Activated CD4-positive, alpha-beta T cell treated with anti-CD3 and anti-CD28 coated beads, Interleukin-2, amount 10 ng/mL, durations not matched to agents 7 days and 5 days (primary cell): ENCODE data around the gene GATA2. TPM values are rescaled to one million over a fixed set of nuclear protein-coding genes. Genes with fewer than 3 reads are reported as not detected.
A peak's percentile ranks its signal among the peaks of the same experiment; 100 is the strongest.

Experiments
- CTCF ChIA-PET: fragments of 350-600 bp; sonication (Branson Sonifier 250); formaldehyde crosslinking; loops from one replicate; lab custom pipeline; 2021; ENCODE audit warnings: antibody characterized with exemption; lab: Charles Lee
- POLR2A ChIA-PET: fragments of 350-600 bp; sonication (Branson Sonifier 250); formaldehyde crosslinking; loops from one replicate; lab custom pipeline; 2021; ENCODE audit warnings: antibody characterized with exemption; lab: Charles Lee
- DNase-seq: peaks from one replicate; pipeline ENCODE4 v3.0.0-alpha.2; 2020
- H3K27ac Mint-ChIP-seq: one replicate; pipeline ENCODE4 v1.8.0; 2021; ENCODE audit warnings: mild to moderate bottlenecking, moderate library complexity, mixed read lengths
- H3K27me3 Mint-ChIP-seq: one replicate; pipeline ENCODE4 v1.8.0; 2021; ENCODE audit warnings: mixed read lengths
- H3K36me3 Mint-ChIP-seq: one replicate; pipeline ENCODE4 v1.8.0; 2021; ENCODE audit warnings: low read depth, mixed read lengths
- H3K4me1 Mint-ChIP-seq: one replicate; pipeline ENCODE4 v1.8.0; 2021; ENCODE audit warnings: mixed read lengths
- H3K4me3 Mint-ChIP-seq: one replicate; pipeline ENCODE4 v1.8.0; 2021; ENCODE audit warnings: mild to moderate bottlenecking, moderate library complexity, mixed read lengths
- H3K9me3 Mint-ChIP-seq: one replicate; pipeline ENCODE4 v1.8.0; 2021; ENCODE audit warnings: mixed read lengths
- total RNA-seq, 2 experiments: library from RNA; stranded (reverse); gene quantifications; one replicate each; pipeline ENCODE4 v1.2.3, GENCODE V29; 2021

Gene GATA2
- total RNA-seq, 2 experiments from 2014 or later: not detected

DNA sequence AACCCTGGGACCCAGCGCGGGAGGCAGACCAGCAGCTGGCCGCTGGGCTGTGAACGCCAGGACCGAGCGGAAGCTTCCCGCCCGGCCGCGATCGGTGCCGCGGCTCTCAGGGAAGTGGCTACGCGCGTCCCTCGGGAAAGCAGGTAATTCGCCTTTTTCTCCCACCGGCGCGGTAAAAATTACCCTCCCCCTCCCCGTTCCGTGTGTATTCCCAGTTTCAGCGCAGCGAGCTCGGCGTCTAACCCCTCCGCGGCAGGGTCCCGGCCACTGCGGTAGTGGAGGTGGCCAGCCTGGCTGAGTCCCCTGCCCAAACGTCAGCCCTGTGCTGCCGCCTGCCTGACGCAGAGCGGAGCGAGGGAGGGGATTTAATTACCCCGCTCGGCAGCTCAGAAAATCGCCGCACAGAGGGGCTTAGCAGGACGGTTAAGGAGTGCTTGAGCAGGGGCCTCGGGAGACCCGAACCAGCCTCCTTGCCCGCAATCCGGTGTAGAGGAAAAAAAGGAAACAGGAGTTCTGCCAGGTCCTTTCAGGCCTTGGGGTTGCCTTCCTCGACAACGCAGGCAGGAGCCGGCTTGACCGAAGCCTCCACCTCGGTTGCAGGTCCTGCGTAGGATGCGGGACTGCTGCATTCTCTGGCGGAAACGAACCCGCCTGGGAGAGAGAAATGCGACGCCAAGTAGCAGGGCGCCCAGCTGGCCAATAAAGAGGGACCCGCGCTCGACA is 2.9 kb downstream of the GATA2 start:
- ChIA-PET CTCF (interaction anchor here (0.9 to 1.9 kb wide), 6 partner anchors 9 to 64 kb away, joined by 3 to 5 read pairs (median 3); no protein-coding TSS in a partner anchor), POLR2A (no interaction called here)
- H3K36me3 Mint-ChIP-seq: no peaks in the 10 kb centered on the region
- H3K4me1 Mint-ChIP-seq: peaks cover 20% of the 10 kb centered on the region
- no peak for DNase-seq
- peak overlapping the region; percentile 60 for H3K4me3 Mint-ChIP-seq
- peaks cover 74% of the 10 kb centered on the region for H3K27me3 Mint-ChIP-seq
- no peaks in the 10 kb centered on the region for H3K9me3 Mint-ChIP-seq
- H3K27ac Mint-ChIP-seq: peak overlapping the region; percentile 68

- CTCF ChIA-PET: interaction anchor here (0.9 to 1.9 kb wide), 6 partner anchors 10 to 64 kb away, joined by 3 to 5 read pairs (median 3); no protein-coding TSS in a partner anchor
- H3K4me1 Mint-ChIP-seq: peaks cover 20% of the 10 kb centered on the region
- peaks cover 75% of the 10 kb centered on the region for H3K27me3 Mint-ChIP-seq
- no peaks in the 10 kb centered on the region for H3K36me3 Mint-ChIP-seq
- DNase-seq: no peak
- H3K27ac Mint-ChIP-seq: peak overlapping the region; percentile 68
- POLR2A ChIA-PET: no interaction called here
- peak overlapping the region; percentile 60 for H3K4me3 Mint-ChIP-seq
- no peaks in the 10 kb centered on the region for H3K9me3 Mint-ChIP-seq
Observed at GRCh38 chr3:128489674-128489926, 3.4 kb downstream of the GATA2 start.

GRCh38 chr3:128488991-128489673 is 3.9 kb downstream of the GATA2 start:
- no peak overlapping the region for H3K4me3 Mint-ChIP-seq
- ChIA-PET CTCF (interaction anchor here (0.9 to 1.9 kb wide), 5 partner anchors 10 to 63 kb away, joined by 3 to 5 read pairs (median 3); no protein-coding TSS in a partner anchor), POLR2A (no interaction called here)
- H3K27ac Mint-ChIP-seq: no peak overlapping the region
- peaks cover 75% of the 10 kb centered on the region for H3K27me3 Mint-ChIP-seq
- H3K36me3 Mint-ChIP-seq: no peaks in the 10 kb centered on the region
- no peaks in the 10 kb centered on the region for H3K9me3 Mint-ChIP-seq
- peaks cover 20% of the 10 kb centered on the region for H3K4me1 Mint-ChIP-seq
- DNase-seq: peak; percentile 20

GRCh38 chr3:128488636-128488990 is 4.4 kb downstream of the GATA2 start:
- Mint-ChIP-seq H3K4me1 (peaks cover 20% of the 10 kb centered on the region), H3K9me3 (no peaks in the 10 kb centered on the region), H3K4me3 (peak overlapping the region; percentile 22), H3K27ac (peak overlapping the region; percentile 62), H3K27me3 (peaks cover 75% of the 10 kb centered on the region), H3K36me3 (no peaks in the 10 kb centered on the region)
- POLR2A ChIA-PET: no interaction called here
- no peak for DNase-seq
- CTCF ChIA-PET: interaction anchor here (1.5 kb wide), 1 partner anchor 63 kb away, joined by 3 read pairs; no protein-coding TSS in a partner anchor

DNA sequence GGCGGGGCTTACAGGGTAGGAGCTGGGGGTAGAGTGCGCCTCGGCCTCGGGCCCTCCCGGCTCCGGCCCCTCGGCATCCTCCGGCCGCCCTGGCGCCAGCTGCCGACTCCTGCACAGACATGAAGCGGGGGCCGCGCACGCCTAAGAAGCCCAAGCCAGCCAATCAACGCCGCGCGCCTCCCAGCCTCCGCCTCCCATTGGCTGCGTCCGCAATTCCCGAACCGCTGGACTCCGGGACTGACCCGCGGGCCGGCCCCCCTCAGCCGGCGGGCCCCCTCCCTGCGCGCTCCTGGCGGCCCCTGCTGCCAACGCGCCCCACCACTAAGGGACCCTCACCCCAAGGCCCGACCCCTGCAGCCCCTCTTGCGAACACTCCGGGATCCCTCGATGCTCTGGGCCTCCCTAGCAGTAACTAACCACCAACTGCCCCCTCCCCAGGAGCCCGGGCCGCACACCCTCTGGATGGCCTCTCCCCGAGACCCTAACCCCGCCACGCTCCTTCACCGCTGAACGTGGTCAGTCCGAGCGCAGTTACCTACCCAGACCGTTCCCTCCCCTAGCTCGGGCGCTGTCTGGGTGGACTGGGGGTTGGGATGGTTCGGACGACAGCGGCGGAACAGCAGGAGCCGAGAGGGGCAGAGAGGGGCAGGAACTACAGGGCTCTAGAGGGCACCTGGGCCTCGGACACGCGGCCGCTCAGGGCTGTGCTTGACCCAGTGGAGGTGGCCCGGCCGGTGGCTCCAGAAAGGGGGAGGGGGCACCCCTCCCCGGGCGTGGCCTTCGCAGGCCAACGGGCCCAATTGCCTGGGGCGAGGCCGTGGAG is 5.0 kb downstream of the GATA2 start:
- Mint-ChIP-seq H3K36me3 (no peaks in the 10 kb centered on the region), H3K9me3 (no peaks in the 10 kb centered on the region), H3K27ac (no peak overlapping the region), H3K27me3 (peaks cover 77% of the 10 kb centered on the region), H3K4me1 (peaks cover 23% of the 10 kb centered on the region), H3K4me3 (no peak overlapping the region)
- ChIA-PET CTCF (interaction anchor here (0.9 kb wide), 1 partner anchor 62 kb away, joined by 3 read pairs; no protein-coding TSS in a partner anchor), POLR2A (no interaction called here)
- DNase-seq: no peak

DNA sequence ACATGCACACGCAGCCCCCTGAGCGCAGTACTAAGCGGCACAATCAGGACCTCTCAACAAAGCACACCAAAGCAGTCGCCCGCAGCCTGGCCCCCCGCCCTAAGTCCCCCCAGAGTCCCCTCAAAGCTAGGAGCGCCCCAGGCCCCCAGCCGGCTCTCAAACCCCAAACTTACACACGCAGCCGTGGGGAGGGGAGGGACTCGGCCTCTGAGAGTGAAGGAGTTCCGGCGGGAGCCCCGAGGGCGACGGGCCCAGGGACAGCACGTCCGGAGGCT is 5.5 kb downstream of the GATA2 start:
- ChIA-PET CTCF (interaction anchor here (0.9 kb wide), 1 partner anchor 61 kb away, joined by 3 read pairs; no protein-coding TSS in a partner anchor), POLR2A (no interaction called here)
- no peaks in the 10 kb centered on the region for H3K9me3 Mint-ChIP-seq
- peak overlapping the region; percentile 14 for H3K27ac Mint-ChIP-seq
- H3K27me3 Mint-ChIP-seq: peaks cover 81% of the 10 kb centered on the region
- DNase-seq: peak; percentile 18
- H3K36me3 Mint-ChIP-seq: no peaks in the 10 kb centered on the region
- peak overlapping the region; percentile 63 for H3K4me3 Mint-ChIP-seq
- peaks cover 24% of the 10 kb centered on the region for H3K4me1 Mint-ChIP-seq

GRCh38 chr3:128486681-128487537 is 6.1 kb downstream of the GATA2 start:
- Mint-ChIP-seq H3K4me3 (peak overlapping the region; percentile 63), H3K27ac (peak overlapping the region; percentile 14), H3K27me3 (peaks cover 83% of the 10 kb centered on the region), H3K4me1 (peaks cover 21% of the 10 kb centered on the region), H3K9me3 (no peaks in the 10 kb centered on the region), H3K36me3 (no peaks in the 10 kb centered on the region)
- CTCF ChIA-PET: interaction anchor here (0.6 to 1.2 kb wide), 3 partner anchors 11 to 131 kb away, joined by 3 to 5 read pairs (median 4); no protein-coding TSS in a partner anchor
- DNase-seq: peak; percentile 12
- POLR2A ChIA-PET: no interaction called here

DNA sequence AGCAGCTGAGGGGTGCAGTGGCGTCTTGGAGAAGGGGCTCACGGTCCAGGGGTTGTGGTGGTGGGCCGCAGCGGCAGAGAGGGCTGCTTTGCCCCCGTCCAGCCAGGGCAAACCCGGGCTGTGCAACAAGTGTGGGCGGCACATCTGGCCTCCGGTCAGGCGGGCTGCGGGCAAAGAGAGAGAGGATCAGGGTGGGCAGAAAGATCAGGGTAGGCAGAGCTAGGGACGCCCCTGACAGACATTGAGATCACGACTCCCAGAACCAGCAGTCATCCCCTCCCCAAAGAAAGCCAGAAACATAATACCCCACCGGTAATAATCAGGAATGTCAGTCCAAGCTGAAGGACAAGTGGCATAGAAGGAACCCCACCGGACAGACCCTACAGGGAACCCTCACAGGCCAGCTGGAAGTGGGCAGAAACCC is 6.8 kb downstream of the GATA2 start:
- peaks cover 80% of the 10 kb centered on the region for H3K27me3 Mint-ChIP-seq
- peak overlapping the region; percentile 63 for H3K4me3 Mint-ChIP-seq
- ChIA-PET POLR2A (no interaction called here), CTCF (interaction anchor here (0.6 to 1.2 kb wide), 4 partner anchors 9 to 131 kb away, joined by 3 to 5 read pairs (median 4); no protein-coding TSS in a partner anchor)
- H3K27ac Mint-ChIP-seq: no peak overlapping the region
- peaks cover 21% of the 10 kb centered on the region for H3K4me1 Mint-ChIP-seq
- no peak for DNase-seq
- no peaks in the 10 kb centered on the region for H3K9me3 Mint-ChIP-seq
- no peaks in the 10 kb centered on the region for H3K36me3 Mint-ChIP-seq

- Mint-ChIP-seq H3K36me3 (no peaks in the 10 kb centered on the region), H3K4me3 (no peak overlapping the region), H3K9me3 (no peaks in the 10 kb centered on the region), H3K4me1 (peaks cover 21% of the 10 kb centered on the region), H3K27ac (peak overlapping the region; percentile 11), H3K27me3 (peaks cover 73% of the 10 kb centered on the region)
- no peak for DNase-seq
- ChIA-PET CTCF (interaction anchor here (0.6 to 1.2 kb wide), 4 partner anchors 9 to 130 kb away, joined by 3 to 5 read pairs (median 4); no protein-coding TSS in a partner anchor), POLR2A (no interaction called here)
Observed at GRCh38 chr3:128485282-128486204, 7.5 kb downstream of the GATA2 start.

GRCh38 chr3:128484404-128485281 is 8.4 kb downstream of the GATA2 start:
- no peak for DNase-seq
- CTCF ChIA-PET: interaction anchor here (0.6 to 3.5 kb wide), 4 partner anchors 50 to 762 kb away, joined by 3 to 9 read pairs (median 4); no protein-coding TSS in a partner anchor
- POLR2A ChIA-PET: no interaction called here
- Mint-ChIP-seq H3K27me3 (peaks cover 64% of the 10 kb centered on the region), H3K36me3 (no peaks in the 10 kb centered on the region), H3K9me3 (no peaks in the 10 kb centered on the region), H3K4me3 (no peak overlapping the region), H3K27ac (no peak overlapping the region), H3K4me1 (peaks cover 17% of the 10 kb centered on the region)
